ENCODE data around the gene SOCS6.
"Not testable (repeated sequence)": the region's sequence is repeated elsewhere in the genome, so short reads cannot be mapped to it uniquely, and the experiment has no call there.

SOCS6 gene

DNA sequence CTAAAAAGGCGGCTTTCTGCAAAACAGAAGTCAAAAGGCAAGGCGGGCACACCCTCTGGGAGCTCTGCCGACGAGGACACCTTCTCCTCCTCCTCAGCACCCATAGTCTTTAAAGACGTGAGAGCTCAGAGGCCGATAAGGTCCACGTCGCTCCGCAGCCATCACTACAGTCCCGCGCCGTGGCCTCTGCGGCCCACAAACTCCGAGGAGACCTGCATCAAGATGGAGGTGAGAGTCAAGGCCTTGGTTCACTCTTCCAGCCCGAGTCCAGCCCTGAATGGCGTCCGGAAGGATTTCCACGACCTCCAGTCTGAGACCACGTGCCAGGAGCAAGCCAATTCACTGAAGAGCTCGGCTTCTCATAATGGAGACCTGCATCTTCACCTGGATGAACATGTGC is 36.1 kb downstream of the SOCS6 start:
- DNase-seq: no peak

DNA sequence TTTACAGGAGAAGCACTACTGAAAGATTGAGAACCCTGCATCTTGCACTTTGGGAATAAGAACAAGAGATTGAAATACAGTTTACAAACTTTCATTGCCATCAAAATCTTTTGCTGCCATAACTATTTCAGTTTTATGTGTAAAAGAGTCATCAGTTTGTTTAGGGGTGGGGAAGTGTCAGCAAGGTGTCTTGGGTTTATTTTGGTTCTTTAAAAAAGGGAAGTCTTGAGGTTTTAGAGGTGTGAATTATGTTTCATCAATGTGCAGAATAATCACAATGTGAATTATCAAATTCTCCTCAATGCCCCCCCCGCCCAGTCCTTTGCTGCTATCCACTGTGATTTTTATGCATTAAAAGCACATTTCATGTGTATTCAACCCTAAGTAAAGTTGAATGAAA is 37.4 kb downstream of the SOCS6 start:
- no peak for DNase-seq

DNA sequence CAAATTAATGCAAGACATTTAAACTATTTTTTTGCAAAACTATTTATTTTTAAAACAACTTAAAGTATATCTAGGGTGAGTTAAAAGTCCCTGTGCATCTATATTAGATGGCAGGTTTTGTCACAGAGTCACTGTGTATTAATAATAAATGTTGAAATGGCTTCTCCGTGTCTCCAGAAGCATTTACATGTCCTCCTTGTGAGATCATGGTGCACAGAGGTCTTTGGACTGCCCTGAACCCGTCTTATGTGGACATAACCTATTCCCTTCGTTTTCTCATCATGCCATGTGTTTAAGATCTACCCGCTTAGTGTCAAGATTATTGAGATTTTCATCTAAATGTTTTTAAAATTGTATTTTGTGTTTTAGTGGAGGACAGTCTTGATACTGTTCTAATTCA is 39.3 kb downstream of the SOCS6 start:
- DNase-seq: no peak

DNA sequence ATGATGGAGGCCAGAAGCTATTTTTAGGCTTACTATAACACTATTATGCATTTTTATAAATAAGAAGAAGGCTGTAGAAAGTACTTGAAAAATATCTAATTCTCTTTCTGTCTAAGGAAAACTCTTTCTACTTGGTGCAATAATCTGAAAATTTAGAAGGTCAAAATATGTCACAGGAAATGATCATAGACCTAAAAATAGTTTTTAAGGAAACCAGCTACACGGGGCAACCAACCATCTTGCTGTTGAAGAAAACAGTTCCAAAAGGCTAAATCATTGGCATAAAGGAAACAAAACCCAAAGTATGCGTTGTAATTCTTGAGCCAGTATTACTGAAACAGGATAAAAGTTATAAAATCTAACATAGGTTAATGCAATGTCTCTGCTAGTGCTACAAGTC is 40.2 kb downstream of the SOCS6 start:
- DNase-seq: no peak

DNA sequence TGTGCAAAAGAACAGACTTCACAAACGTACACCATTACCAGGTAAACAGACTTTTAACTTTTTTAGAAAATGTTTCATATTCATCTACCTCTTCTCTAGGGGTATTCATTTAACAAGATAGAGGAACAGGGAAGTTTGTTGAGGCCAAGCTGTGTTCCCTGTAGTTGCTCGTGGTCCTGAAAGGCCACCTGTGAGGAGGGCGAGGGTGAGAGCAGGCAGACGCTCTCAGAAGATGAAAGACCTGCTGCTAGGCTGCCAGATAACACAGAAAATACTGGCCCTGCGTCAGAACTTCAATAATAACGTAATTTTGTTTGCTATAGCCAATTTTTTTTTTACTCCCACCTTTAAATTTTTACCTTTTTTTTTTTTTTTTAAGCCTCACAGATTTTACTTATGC is 42.0 kb downstream of the SOCS6 start:
- DNase-seq: no peak

DNA sequence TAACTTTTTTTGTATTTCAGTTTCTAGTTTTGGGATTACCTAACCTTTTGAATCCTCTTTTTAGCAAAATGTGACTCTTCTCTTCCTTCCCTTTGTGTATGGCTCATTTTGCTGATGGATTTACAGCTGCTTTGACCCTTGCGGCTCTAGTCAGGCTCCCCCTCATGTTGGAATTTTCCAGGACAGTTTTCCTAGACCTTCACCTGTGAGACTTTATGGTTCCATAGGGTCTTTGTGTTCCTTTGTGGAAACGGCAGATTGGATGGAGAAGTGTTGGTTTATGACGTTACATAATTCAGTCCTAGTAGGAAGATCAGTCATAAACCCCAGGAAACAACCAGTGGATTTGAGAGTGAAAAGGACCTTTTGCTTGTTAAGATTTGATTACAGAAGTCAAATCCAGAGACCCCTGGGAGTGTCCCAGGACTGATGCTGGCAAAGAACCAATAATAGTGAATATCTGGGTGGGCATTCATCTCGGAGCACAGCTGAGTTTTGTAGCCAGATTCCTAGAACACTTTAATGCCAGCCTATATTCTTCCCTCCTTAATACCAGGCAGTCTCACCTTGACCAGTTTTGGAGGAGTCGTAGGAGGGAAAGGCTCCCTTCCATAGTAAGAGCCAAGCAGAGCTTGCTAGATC is 42.7 kb downstream of the SOCS6 start:
- no peak for DNase-seq

DNA sequence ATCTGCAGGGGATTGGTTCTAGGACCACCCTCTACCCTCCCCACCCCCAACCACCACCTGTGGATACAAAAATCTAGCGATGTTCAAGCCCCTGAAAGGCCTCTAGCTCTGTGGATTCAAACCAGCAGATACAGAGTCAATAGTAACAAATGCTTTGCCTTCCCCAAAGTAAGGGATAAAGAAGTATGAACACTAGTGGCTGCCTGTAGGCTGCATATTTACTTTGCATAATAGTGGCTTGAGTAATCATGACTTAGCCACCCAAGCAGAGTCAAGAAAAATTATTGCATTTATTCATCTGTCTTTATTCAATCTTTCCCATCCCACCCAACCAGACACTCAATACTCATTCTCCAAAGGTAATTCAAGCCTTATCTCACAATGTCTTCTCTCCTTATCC is 43.8 kb downstream of the SOCS6 start:
- DNase-seq: no peak

DNA sequence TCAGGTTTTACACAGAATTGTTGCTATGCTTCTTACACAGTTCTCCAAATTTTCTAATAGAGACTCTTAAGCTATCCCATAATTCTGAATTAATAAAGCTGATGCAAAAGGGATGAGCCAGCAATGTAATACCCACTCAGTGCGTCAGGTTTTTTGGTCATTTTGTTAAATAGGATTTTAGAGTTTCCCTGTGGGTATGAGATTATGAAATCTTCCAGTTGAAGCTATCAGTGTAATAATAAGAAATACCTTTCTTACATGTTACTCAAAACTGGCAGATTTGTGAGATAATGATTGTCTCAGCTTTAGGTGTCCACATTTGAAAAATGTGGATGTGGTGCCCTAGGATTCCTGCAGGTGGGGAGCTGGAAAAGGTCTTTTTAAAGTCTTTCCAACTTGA is 44.5 kb downstream of the SOCS6 start:
- DNase-seq: no peak

DNA sequence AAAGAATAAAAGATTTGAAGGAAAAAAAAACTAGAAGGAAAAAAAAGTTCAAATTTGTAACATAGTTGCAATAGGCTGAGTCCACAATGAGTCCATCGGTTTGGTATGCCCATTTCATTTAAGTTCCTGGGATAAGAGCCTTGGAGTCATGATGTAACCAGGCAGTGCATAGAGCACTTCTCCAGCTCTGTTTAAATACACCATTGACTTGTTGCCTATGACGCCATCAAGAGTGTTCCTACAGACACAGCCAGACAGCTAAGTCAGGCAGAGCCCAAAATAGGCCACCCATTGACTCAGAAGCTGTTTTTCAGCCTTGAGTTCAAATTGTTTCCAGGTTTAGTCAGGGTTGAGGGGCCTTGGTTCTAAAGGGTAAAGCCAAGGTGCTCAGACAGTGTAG is 44.9 kb downstream of the SOCS6 start:
- DNase-seq: no peak

DNA sequence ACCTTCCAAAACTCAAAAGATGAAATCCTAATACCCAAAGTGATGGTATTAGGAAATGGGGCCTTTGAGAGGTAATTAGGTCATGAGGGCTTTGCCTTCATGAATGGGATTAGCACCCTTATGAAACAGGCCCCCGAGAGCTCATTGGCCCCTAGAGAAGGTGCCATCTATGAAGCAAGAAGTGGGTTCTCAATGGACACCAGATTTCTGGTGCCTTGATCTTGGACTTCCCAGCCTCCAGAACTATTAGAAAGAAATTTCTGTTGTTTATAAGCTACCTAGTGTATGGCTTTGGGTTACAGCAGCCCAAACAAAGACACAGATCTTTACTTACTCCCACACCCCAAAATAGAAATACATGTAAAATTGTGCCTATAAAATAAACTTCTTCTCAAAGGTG is 45.4 kb downstream of the SOCS6 start:
- no peak for DNase-seq

DNA sequence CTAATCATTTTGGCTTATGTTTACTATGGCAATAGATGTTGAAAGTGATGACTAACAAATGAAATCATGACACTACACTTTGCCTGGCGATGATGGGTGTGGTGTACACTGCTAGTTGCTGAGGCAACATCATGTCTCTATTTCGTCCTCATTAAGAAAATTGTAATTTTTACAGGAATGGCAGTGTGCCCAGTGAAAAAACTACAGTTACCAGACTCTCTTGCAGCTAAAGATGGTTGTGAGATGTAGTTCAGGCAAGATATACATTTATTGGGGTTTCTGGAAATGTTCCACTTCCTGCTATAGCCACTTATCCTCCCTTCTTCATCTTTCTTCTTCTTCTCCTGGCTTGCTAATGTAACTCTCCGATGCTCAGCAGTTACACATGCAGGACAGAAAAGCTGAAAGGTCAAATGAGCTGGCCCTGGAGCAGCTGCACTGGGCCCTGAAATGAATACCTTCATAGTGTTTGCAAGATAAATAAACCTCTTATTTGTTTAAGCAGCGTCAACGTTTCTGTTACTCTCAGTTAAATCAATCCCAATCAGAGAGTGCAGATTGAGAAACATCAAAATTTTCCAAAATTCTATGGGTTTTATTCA is 46.0 kb downstream of the SOCS6 start:
- DNase-seq: no peak

DNA sequence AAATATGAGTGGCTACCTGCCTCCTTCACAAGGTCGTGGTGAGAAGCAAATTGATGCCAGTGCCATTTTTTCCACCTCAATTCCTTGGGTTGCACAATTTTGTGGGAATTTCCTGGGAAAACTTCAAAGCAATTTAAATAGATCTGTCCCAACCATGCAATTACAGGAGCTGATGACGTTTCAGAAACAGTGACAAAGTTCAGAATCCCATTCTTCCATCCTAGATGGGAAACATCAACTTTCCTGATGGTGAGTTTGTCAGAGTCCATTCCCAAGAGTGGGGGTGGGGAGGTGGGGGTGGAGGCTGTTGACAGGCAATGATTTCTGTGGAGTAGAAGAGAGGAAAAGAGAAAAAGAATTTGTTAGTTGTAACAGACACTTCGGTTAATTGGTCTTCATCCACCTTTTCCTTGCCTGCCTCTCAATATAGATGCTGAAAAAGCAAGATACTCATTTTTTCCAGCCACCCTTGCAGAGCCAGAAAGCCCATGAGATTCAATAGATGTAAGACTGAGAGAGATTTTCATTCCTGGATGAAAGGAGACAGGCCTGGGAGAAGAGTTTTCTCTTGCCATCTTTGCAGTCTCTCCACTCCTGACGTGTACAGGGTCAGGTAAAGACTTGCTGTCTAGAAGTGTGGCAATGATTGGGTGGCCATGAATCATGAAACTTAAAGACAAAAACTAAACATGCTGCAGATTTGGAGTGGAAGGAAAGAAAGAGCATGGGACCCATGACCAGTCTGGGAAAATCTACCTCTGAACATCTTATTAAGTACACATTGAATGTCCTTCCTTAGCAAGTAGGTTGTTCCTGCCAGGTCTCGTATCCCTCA is 47.3 kb downstream of the SOCS6 start:
- no peak for DNase-seq

DNA sequence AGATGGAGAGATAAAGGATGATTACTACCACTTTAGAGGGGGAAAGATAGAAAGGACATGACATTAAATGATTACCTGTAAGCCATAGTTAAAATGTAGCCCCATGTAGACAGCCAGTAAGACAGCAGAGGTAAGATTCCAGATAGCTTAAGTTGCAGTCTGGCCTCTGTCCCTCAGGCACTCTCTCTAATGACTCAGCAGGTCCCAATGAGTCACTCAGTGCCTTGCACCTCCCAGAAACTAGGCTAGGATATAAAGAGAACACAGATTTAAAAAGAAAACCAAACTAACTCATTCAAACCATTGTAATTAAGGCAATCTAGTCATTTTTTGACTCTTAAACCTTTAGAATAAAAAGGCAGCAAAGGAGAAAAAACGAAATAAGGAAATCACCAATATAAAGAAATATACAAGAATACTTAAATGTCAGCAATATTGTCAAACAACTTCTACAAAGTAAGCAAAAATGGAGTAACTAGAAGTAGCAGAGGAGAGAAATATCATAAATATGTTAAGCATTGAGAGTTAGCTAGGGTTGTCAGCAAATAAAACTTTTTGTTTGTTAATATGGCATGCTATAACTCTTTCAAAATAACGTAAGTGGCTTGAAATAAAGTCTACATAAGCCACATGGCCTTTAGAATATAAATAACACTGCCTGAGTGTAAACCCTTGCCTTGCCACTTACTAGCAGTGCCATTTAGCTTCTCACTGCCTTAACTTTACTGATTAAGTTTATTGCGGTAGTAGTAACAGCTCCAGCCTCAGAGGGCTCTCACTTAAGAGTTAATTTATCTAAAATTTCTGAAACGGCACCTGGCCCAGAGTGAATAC is 48.5 kb downstream of the SOCS6 start:
- DNase-seq: no peak

DNA sequence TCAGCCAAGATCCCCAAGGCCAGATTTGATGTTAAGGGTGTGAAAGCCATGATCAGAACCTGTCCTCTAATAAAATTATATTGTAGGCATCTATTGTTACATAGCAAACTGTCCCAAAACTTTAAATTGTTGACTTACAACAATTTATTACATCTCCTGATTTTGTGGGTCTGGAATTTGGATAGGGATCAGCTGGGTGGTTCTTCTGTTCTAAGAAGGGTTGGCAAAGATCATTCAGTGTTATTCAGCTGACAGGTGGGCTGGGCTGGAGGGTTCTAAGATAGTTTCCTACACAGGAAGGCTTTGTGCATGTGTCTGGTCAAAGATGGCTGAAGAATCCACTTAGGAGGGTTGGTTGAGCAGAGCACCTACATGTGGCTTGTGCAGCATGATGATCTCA is 50.0 kb downstream of the SOCS6 start:
- no peak for DNase-seq

DNA sequence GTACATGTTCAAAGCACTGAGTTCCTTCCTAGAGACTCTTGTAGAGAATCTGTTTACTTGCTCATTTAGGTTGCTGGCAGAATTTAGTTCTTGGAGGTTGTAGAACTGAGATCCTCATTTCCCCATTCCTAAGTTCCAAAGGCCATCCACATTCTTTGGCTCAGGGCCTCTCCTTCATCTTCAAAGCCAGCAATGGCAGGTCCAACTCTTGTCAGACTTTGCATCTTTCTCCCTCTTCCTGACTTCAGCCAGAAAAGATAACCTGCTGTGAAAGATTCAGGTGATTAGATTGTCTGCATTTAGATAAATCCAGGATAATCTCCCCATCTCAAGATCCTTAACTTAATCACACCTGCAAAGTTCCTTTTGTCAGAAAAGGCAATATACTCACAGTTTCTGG is 51.1 kb downstream of the SOCS6 start:
- DNase-seq: no peak

DNA sequence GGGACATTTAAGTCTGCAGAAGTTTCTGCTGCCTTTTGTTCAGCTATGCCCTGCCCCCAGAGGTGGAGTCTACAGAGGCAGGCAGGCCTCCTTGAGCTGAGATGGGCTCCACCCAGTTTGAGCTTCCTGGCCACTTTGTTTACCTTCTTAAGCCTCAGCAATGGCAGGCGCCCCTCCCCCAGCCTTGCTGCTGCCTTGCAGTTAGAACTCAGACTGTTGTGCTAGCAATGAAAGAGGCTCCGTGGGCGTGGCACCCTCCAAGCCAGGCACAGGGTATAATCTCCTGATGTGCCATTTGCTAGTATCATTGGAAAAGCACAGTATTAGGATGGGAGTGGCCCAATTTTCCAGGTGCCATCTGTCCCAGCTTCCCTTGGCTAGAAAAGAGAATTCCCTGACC is 59.6 kb downstream of the SOCS6 start:
- not testable (repeated sequence) for DNase-seq

DNA sequence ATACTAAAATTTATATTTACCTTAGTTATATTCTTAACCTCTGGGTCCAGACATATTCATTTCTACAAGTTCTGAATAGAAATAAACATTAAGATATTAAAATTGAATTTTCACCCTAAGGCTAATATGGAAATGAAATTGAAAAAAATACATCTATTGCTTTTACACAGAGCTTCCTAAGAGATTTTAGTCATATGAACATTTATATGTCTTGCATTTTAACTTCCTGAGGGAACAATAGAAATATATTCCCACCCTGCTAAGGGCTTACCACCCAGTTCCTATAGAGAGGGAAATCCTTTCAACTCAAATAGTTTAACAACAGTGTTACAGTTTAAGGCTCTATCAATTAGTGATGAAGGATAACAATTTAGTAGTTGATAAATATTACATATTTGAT is 60.5 kb downstream of the SOCS6 start:
- no peak for DNase-seq

DNA sequence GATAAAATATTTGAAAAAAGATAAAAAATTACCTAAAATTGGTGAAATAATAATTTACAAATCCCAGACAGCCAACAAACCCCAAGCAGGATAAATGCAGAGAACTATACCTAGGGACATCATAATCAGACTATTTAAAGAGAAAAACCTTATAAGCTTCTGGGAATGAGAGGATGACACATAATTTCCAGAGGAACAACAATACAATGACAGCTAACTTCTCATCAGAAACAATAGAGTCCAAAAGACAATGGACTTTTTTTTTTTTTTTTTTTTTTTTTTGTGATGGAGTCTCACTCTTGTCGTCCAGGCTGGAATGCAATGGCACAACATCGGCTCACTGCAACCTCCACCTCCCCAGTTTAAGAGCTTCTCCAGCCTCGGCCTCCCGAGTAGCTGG is 65.2 kb downstream of the SOCS6 start:
- DNase-seq: no peak

DNA sequence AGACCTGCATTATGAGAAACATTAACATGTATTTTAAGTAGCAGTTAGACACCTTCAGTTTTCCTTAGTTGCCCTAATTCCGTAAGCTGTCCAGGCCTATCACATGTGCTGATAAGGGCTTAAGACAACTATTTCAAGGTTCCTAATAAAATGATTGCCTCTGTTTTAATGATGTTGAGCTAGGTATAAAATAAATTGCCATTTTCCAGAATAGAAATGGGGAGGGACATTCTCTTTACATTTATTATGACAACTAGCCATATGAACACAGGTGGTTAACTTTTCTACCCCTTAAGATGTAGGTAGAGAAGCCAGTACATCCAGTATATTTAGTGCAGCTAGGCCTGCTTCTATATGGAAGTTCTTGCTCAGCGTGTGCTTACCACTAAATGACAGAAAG is 65.9 kb downstream of the SOCS6 start:
- DNase-seq: no peak

DNA sequence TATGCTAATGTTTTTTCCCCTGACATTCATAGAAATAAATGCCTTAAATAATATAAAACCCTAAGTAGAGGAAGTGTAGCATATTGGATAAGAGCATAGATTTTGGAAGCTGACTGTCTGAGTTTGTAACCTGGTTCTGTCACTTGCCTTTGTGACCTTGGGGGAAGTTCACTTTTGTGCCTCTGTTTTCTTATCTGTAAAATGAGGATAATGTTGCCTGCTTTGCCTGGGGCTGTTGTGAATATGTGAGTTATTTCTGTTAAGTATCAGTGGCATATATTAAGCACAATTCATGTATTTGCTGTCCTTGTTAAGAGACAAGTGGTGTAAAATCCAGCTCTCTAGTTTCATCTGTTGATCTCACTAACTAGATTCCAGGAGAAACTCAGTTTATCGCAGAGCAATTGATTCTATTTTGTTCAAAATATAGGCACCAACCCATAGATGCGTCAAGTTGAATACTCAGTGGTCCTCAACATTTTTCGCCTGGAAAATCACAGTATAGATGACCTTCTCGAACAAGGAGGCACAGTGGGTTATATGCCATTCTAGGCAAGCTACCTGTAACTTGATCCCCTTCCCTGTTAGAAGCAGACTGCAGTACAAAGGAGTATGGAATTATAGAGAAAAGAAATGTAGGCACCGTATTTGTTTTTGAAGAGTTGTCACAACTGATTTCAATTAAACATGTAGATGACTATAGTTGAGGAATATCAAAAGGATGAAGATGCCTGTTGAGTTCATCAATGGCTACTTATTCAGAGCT is 67.0 kb downstream of the SOCS6 start:
- DNase-seq: no peak

DNA sequence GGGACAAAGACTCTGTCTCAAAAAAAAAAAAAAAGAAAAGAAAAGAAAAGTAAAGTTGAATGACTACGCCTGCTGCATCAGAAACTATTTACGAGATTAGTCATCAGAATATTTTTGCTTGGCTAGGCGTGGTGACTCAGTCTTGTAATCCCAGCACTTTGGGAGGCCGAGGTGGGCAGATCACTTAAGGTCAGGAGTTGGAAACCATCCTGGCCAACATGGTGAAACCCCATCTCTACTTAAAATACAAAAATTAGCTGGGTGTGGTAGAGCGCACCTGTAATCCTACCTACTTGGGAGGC is 69.2 kb downstream of the SOCS6 start:
- DNase-seq: not testable (repeated sequence)

DNA sequence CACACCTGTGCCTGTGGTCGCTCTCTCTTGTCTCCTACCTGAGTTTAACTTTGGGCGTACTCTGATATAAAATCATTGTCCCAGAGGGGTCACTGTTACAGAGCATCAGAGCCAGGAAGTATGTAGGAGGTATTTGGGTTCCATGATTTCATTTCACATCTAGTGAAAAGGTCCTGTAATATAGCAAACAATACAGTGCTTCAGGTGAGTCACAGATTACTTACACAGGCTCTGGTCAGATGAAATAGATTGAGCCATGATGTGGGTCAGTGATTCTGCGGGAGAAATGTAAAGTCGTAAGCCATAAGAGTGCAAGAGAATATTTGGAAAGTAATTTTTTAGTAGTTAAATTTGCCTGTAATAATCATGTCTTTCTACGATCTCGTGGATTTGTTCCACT is 70.2 kb downstream of the SOCS6 start:
- DNase-seq: no peak

DNA sequence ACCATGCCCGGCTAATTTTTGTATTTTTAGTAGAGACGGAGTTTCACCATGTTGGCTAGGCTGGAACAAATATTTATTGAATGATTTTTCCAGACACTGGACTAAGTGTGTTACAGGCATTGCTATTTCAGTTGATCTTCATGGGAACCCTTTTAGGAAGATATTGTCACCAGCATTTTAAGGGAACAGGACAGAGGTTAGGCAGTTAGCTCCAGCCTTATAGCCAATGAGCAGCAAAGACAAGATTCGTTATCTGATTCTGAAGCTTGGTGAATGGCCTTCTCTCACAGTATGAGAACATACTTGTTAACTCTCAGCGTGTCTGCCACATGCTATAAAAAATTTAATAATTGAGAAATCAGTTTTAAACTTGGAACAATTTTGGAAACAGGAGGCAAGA is 73.4 kb downstream of the SOCS6 start:
- no peak for DNase-seq
